Right kidney (tissue), 9 donors: ENCODE results near the gene EPB41L1.

Experiments
- DNase-seq: peaks from one replicate; pipeline ENCODE4 v3.0.0-alpha.2; 2016
- long read RNA-seq, 8 donors: transcript quantifications; one replicate each; lab custom pipeline, GENCODE V29; 2026

The EPB41L1 gene
- long read RNA-seq, donor 1, partial matches to known transcripts = 7 of 7 reads
- long read RNA-seq, donor 1, other reads (novel, unspliced or antisense) = 0 of 7 reads
- long read RNA-seq, donor 2 = 0 reads
- long read RNA-seq, donor 3, partial matches to known transcripts = 7 of 7 reads
- long read RNA-seq, donor 3, other reads (novel, unspliced or antisense) = 0 of 7 reads
- long read RNA-seq, donor 4, partial matches to known transcripts = 24 of 24 reads
- long read RNA-seq, donor 4, other reads (novel, unspliced or antisense) = 0 of 24 reads
- long read RNA-seq, donor 5 = 0 reads
- long read RNA-seq, donor 6 = 0 reads
- long read RNA-seq, donor 7, partial matches to known transcripts = 6 of 6 reads
- long read RNA-seq, donor 7, other reads (novel, unspliced or antisense) = 0 of 6 reads
- long read RNA-seq, donor 8, partial matches to known transcripts = 26 of 26 reads
- long read RNA-seq, donor 8, other reads (novel, unspliced or antisense) = 0 of 26 reads

- DNase-seq = peak; percentile 82
These were observed at the start of gene EPB41L1 for GRCh38 chr20:36154700-36155628. Gene EPB41L1 (plus strand): TSS chr20:36154740. CDS start chr20:36173778, 19,038 bp downstream.

DNA sequence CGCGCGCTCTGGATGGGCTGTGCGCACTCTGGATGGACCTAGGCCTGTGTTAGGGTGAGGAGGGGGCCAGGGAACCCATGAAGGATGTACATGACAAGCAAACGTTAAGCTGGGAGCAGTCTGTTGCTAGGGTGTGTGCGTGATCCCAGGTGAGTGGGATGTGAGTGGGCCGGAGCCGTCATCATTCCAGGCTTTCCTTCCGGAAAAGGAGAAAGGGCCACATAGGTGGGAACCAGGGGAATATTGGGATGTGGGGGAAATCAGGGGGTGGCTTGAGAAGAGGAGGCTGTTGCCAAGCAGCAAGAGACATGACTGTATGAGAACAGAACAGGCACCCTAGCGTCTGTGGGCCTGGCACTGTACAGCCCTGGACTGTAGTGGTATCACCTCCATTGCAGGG lies 49.7 kb upstream of the EPB41L1 start:
- DNase-seq = no peak

GRCh38 chr20:36105711-36106226 lies 48.8 kb upstream of the EPB41L1 start:
- peak; percentile 65 for DNase-seq

DNA sequence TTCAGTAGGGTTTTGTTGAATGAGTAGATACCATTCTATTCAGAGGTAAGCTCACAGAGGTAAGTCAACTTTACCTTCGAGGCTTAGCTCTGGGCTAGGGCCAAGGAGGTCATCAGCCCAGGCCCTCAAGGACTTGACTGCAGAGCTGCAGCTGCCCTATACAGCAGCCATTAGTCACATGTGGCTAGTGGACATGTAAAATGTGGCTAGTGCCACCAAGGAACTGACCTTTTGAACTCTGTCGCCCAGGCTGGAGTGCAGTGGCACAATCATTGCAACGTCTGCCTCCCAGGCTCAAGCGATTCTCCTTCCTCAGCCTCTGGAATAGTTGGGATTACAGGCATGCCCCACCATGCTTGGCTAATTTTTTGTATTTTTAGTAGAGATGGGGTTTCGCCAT lies 47.9 kb upstream of the EPB41L1 start:
- DNase-seq = no peak

- no peak for DNase-seq
These were observed 46.7 kb upstream of the EPB41L1 start for GRCh38 chr20:36107881-36108280.

- DNase-seq = no peak
These were observed 45.1 kb upstream of the EPB41L1 start for GRCh38 chr20:36109251-36109947.

GRCh38 chr20:36110994-36111393 lies 43.5 kb upstream of the EPB41L1 start:
- no peak for DNase-seq

GRCh38 chr20:36112112-36112511 lies 42.4 kb upstream of the EPB41L1 start:
- DNase-seq = peak; percentile 17

GRCh38 chr20:36113036-36113435 lies 41.5 kb upstream of the EPB41L1 start:
- DNase-seq = no peak

DNA sequence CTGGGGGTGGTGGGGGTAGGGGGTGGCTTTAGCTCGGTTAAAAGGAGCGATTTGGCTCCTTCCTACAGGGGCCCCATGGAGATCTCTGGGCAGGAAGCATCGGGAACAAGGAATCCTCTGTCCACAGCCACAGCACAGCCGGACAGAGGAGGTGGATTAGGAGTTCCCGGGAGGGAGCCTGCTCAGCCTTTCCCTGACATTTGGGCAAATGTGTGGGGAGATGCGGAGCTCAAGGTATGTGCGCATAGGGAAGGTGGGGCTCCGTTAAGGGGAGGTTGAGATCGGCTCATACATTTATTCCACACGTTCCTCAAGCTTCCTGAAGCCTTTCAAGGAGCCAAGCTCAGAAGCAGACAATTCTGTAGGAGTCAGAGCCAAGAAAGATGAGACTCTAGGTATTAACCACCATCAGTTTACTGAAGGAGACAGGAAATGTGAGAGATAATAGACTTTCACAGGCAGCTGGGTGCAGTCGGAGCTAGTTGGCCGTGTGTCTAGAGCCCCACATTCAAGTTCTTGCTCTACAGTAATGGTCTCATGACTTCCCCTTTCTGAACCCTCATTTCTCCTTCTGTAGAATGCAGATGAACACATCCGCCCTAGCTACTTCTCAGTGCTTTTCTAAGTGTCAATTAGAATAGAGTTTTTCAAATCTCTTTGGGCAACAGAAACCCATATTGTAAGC lies 40.8 kb upstream of the EPB41L1 start:
- no peak for DNase-seq

DNA sequence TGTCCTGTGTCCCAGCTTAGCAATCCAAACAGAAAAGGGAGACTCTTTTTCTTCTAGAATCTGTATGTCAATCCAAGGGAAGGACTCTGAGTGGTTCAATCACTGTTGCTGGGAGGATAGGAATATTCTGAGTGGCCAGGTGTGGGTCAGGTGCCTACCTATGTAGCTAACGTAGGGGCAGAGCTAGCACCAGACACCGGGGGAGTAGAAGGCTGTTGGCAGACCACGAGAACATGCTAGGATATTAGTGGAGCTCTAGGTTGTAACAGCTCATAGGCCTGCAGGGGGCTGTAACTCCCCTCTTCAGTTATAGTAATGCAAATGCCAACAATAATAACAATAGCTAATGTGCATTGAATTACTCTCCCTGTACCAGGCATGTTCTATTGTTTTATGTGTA lies 39.8 kb upstream of the EPB41L1 start:
- no peak for DNase-seq

- DNase-seq = no peak
These were observed 38.6 kb upstream of the EPB41L1 start for GRCh38 chr20:36115925-36116324.

DNA sequence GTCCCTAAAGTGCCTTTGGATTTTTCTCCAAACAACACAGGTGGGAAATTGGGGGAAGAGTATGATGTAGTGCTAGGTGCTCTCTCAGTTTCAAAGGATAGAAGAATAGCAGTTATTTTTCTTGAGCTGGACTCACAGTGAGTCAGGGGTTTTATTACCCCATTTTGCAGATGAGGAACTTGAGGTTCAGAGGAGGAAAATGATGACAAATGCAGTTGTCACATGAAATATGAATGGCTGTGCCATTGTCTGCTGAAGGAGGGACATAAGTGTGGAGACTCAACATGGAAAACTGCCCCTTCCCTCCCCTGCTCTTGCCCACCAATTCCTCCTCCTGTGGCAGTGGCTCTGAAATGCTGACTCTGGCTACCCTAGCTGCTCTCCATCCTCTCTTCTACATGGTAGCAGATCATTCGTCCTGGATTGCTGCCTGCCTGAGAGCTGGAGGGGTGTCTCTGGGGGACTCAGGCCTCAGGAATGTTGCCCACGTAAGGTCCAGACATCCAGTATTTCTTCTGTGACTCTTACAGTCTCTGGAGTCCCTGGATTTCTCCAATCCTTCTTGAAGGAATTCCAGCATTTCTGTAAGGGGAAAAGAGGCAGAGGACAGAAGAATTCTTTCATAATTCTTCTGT lies 37.6 kb upstream of the EPB41L1 start:
- DNase-seq = no peak

DNA sequence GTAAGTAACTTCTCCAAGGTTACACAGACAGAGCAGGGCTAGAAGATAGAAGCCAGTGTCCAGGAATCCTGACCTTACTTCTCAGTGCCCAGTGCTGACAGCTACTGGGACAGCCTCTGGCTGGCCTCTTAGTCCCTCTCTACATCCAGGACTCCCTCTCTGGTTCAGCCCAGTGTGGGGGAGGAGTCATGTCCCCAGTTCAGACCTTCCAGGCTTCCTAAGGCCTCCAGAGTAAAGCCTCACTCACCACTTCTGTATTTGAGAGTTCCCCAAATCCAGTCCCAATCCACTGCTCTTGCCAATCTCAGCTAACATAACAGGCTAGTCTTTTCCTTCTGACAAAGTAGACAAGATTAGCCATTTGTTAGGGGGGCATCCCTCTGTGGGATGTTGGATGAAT lies 36.9 kb upstream of the EPB41L1 start:
- no peak for DNase-seq

DNA sequence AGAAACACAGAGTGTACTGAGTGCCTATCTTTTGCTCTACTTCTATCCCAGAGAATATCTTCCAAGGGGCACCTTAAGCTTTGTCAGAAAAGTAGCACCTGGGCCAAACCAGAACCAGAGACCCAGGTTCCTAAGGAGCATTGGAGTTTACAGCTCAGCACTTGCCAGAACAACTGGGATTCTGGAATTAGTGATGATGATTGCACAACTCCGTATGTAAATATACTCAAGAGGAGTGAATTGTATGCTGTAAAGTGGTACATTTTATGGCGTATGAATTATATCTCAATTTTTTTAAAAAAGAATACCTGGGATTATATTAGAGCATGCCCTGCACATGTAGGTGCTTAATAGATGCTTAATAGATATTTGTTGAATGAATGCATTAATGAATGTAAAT lies 36.2 kb upstream of the EPB41L1 start:
- DNase-seq = no peak

DNA sequence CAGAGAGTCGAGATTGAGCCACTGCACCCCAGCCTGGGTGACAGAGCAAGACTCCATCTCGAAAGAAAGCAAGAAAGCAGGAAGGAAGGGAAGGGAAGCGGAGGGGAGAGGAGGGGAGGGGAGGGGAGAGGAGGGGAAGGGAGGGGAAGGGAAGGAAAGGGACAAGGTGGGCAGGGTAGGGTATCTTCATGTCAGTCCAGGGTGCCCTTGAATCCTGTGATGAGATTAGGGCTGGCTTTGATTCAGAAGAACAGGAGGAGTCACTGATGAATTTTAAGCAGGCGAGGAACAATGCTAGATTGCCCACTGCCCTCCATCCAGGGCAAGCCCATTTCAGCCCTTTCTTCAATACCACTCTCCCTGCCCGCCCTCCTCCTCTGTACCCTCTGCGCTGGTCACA lies 35.0 kb upstream of the EPB41L1 start:
- no peak for DNase-seq

GRCh38 chr20:36120241-36120640 lies 34.3 kb upstream of the EPB41L1 start:
- DNase-seq = no peak

GRCh38 chr20:36120991-36121390 lies 33.5 kb upstream of the EPB41L1 start:
- no peak for DNase-seq

- no peak for DNase-seq
These were observed 32.3 kb upstream of the EPB41L1 start for GRCh38 chr20:36121981-36122930.

GRCh38 chr20:36122931-36123288 lies 31.6 kb upstream of the EPB41L1 start:
- DNase-seq = no peak
